Sigmoid colon (tissue), 7 donors: ENCODE measurements around the gene DAB2IP. TPM values are rescaled to one million over a fixed set of nuclear protein-coding genes. Genes with fewer than 3 reads are reported as not detected.

Experiments used
- DNase-seq: peaks from one replicate; pipeline ENCODE4 v3.0.0-alpha.2; 2019
- H3K27ac ChIP-seq, 4 donors: fragments of 200-600 bp; sonication (generic); one replicate each; pipeline ENCODE4 v1.5.1; 2016 to 2019; ENCODE audit warnings: mild to moderate bottlenecking in 1 of 4
- H3K27me3 ChIP-seq, 3 donors: fragments of 200-600 bp; sonication (generic); one replicate each; pipeline ENCODE4 v1.5.1; 2019; ENCODE audit warnings: mild to moderate bottlenecking in 1 of 3
- H3K36me3 ChIP-seq, 4 donors: fragments of 200-600 bp; sonication (generic); one replicate each; pipeline ENCODE4 v1.5.1; 2016 to 2019
- H3K4me1 ChIP-seq, 4 donors: fragments of 200-600 bp; sonication (generic); one replicate each; pipeline ENCODE4 v1.5.1; 2017 to 2019
- H3K4me3 ChIP-seq, 4 donors: fragments of 200-600 bp; sonication (generic); one replicate each; pipeline ENCODE4 v1.5.1; 2017 to 2019; ENCODE audit warnings: mild to moderate bottlenecking in 2 of 4, moderate library complexity in 1 of 4
- H3K9me3 ChIP-seq, 4 donors: fragments of 200-600 bp in 3 of 4; sonication (generic) in 3 of 4; one replicate each; pipeline versions ENCODE4 v1.5.1 to v1.6.1; 2013 to 2019
- CTCF ChIP-seq, 4 experiments: fragments of 450-650 bp in 3 of 4; fragments of 200-600 bp in 1 of 4; IDR thresholded peaks; one replicate each; pipeline ENCODE4 v1.5.1; 2016 to 2019; ENCODE audit warnings: antibody characterized with exemption in 4 of 4, mild to moderate bottlenecking in 3 of 4, moderate library complexity in 2 of 4
- EP300 ChIP-seq, 4 donors: sonication (generic); formaldehyde crosslinking; IDR thresholded peaks; one replicate each; pipeline ENCODE4 v1.6.1; 2017; ENCODE audit warnings: antibody characterized with exemption in 4 of 4
- POLR2A ChIP-seq, 2 donors: fragments of 450-650 bp; IDR thresholded peaks; one replicate each; pipeline ENCODE4 v1.6.1; 2016; ENCODE audit warnings: antibody characterized with exemption in 2 of 2, mild to moderate bottlenecking in 2 of 2, moderate library complexity in 2 of 2
- POLR2AphosphoS5 ChIP-seq, 4 donors: sonication (generic); formaldehyde crosslinking; IDR thresholded peaks; one replicate each; pipeline ENCODE4 v1.6.1; 2017; ENCODE audit warnings: antibody characterized with exemption in 4 of 4
- WGBS, 2 donors: extraction: QIAGEN DNeasy Blood & Tissue Kit; methylation state at CpG; one replicate each; pipeline ENCODE4 v1.1.7; 2013; 5-methylcytosine and 5-hydroxymethylcytosine counted together
- intact Hi-C: fragments of 100-400 bp; cut with DNase I; formaldehyde crosslinking; loops from one replicate; pipeline ENCODE4 v1.15.1; 2023
- polyA plus RNA-seq, 3 donors: library from polyadenylated mRNA; stranded (reverse); fragments of 200-250 nt; gene quantifications; one replicate each; pipeline ENCODE4 v1.2.3, GENCODE V29; 2013
- total RNA-seq, 4 donors: library from RNA; depleted of rRNA; stranded (reverse); fragments of >200 nt; gene quantifications; one replicate each; pipeline ENCODE4 v1.1.0, GENCODE V29; 2016
- donor health status: healthy with polysubstance abuse.
- donor health status: Bipolar disorder and iron deficiency.
- donor health status: healthy.

Gene DAB2IP
- total and polyA plus RNA-seq, 7 donors, result 20.1 to 52.4 (median 34.7) TPM

GRCh38 chr9:121731090-121731489 is 79.7 kb downstream of the DAB2IP start:
- no peak for DNase-seq
- H3K27me3 ChIP-seq, result no peaks in the 10 kb centered on the region
- no peak overlapping the region for H3K4me3 ChIP-seq
- H3K36me3 ChIP-seq, result no peaks in the 10 kb centered on the region
- no peaks in the 10 kb centered on the region for H3K9me3 ChIP-seq
- no peak for TF ChIP-seq POLR2AphosphoS5 (IDR thresholded peaks at IDR 0.05)
- TF ChIP-seq POLR2A (IDR thresholded peaks at IDR 0.05), result no peak
- WGBS, 2 donors, result 54 to 70% methylated on average over 5 of the region's 5 CpGs
- peak overlapping the region in 2 of 4 donors; percentile 55 to 58 for H3K27ac ChIP-seq
- peaks cover 0 to 73% (median 67%) of the 10 kb centered on the region in 4 donors for H3K4me1 ChIP-seq
- intact Hi-C loops, result no loop called here

DNA sequence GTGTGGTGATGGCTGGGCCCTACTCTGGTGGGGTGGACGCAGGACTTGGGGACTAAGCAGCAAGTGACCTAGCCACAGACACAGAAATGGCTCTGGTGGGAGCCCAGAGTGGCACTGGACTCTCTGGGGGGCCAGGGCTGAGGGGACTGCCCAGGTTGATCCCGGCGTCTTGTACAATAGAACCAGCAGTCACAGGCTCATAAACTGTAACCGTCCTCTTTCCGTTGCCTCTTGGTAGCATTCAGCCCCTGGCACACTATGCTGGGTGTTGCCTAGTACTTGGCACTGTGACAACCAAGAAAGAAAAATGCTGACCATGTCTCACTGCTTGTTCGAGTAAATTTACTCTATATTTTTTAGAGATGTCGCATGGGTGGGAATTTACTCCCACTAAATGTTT is 80.5 kb downstream of the DAB2IP start:
- Histone ChIP-seq H3K27ac (peak overlapping the region in 3 of 4 donors; percentile 42 to 58 (median 55)), H3K36me3 (no peaks in the 10 kb centered on the region), H3K4me3 (no peak overlapping the region), H3K9me3 (no peaks in the 10 kb centered on the region), H3K4me1 (peaks cover 0 to 73% (median 67%) of the 10 kb centered on the region in 4 donors), H3K27me3 (no peaks in the 10 kb centered on the region)
- TF ChIP-seq EP300 (IDR thresholded peaks at IDR 0.05) (no peak), POLR2A (IDR thresholded peaks at IDR 0.05) (no peak), CTCF (IDR thresholded peaks at IDR 0.05) (no peak), POLR2AphosphoS5 (IDR thresholded peaks at IDR 0.05) (no peak)
- intact Hi-C loops, result no loop called here
- no peak for DNase-seq
- WGBS, 2 donors, result 27 to 64% methylated on average over 7 of the region's 7 CpGs

DNA sequence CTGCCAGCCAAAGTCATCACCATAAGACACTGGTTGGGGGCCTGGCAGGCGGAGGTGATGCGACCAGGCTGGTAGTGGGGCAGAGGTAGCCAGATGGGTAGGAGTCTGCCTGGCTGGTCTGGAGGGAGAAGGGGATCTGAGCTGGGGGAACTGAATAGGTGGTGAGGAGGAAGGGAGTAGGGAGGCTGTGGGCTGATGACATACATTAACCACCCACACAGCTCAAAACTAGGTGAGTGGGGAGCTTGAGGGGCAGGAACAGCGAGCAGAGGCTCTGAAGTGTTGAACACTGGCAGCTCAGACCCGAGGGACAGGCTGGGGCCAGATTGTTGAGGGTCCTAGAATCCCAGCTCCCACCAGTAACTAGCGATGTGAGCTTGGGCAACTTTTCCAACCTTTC is 81.0 kb downstream of the DAB2IP start:
- H3K36me3 ChIP-seq, result no peaks in the 10 kb centered on the region
- H3K4me1 ChIP-seq, result peaks cover 0 to 73% (median 67%) of the 10 kb centered on the region in 4 donors
- H3K9me3 ChIP-seq, result no peaks in the 10 kb centered on the region
- H3K27ac ChIP-seq, result peak overlapping the region in 3 of 4 donors; percentile 42 to 58 (median 55)
- H3K27me3 ChIP-seq, result no peaks in the 10 kb centered on the region
- intact Hi-C loops, result no loop called here
- DNase-seq, result no peak
- no peak overlapping the region for H3K4me3 ChIP-seq
- no peak for TF ChIP-seq POLR2A (IDR thresholded peaks at IDR 0.05)
- no peak for TF ChIP-seq EP300 (IDR thresholded peaks at IDR 0.05)
- no peak for TF ChIP-seq POLR2AphosphoS5 (IDR thresholded peaks at IDR 0.05)
- no peak for TF ChIP-seq CTCF (IDR thresholded peaks at IDR 0.05)
- 72 to 78% methylated on average over 5 of the region's 5 CpGs for WGBS, 2 donors

DNA sequence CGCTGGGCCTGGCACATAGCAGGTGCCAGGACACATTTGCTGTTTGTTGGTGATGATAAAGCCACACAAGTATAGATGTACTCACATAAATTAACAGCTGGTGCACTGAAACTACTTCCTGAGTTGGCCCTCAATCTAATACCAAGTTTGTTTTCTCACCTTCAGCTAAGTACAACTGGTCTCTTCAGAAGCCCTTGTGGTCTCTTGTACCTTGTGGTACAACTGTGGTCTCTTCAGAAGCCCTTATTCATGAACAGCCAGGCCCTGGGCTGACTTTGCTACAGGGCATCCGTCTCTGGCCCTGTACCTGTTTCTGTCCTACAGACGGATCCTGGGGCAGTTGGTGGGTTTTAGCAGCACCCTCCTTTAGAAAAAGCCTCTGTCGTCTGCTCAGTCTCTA is 81.5 kb downstream of the DAB2IP start:
- intact Hi-C loops, result no loop called here
- no peak for TF ChIP-seq POLR2A (IDR thresholded peaks at IDR 0.05)
- TF ChIP-seq POLR2AphosphoS5 (IDR thresholded peaks at IDR 0.05), result no peak
- TF ChIP-seq CTCF (IDR thresholded peaks at IDR 0.05), result no peak
- TF ChIP-seq EP300 (IDR thresholded peaks at IDR 0.05), result no peak
- Histone ChIP-seq H3K27ac (peak overlapping the region in 3 of 4 donors; percentile 42 to 58 (median 55)), H3K9me3 (no peaks in the 10 kb centered on the region), H3K27me3 (no peaks in the 10 kb centered on the region), H3K4me3 (no peak overlapping the region), H3K36me3 (no peaks in the 10 kb centered on the region), H3K4me1 (peaks cover 0 to 73% (median 67%) of the 10 kb centered on the region in 4 donors)
- no peak for DNase-seq
- 68 to 76% methylated on average over 4 of the region's 4 CpGs for WGBS, 2 donors

DNA sequence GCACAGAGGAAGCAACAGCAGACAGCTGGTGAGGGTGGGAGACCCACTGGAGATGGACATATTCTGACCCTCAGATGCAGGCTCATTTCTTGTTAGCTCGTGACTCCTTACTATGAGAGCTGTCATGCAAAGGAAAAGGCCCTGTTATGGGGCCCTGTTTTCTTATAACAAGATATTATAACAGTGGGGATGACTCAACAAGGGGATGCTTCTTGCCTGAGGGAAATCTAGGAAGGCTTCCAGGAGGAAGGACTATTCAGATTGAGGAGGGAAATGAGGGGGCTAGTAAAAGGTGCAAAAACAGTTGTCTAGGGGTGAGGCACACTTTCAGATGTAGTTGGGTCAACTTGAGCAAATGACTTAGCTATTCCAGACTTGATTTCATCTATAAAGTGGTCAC is 83.0 kb downstream of the DAB2IP start:
- Histone ChIP-seq H3K36me3 (no peaks in the 10 kb centered on the region), H3K9me3 (no peaks in the 10 kb centered on the region), H3K4me3 (no peak overlapping the region), H3K4me1 (peaks cover 0 to 81% (median 77%) of the 10 kb centered on the region in 4 donors), H3K27ac (peak overlapping the region in 3 of 4 donors; percentile 90 to 94 (median 91)), H3K27me3 (no peaks in the 10 kb centered on the region)
- no peak for DNase-seq
- intact Hi-C loops, result no loop called here
- 77 to 92% methylated on average over 1 of the region's 1 CpG for WGBS, 2 donors
- no peak for TF ChIP-seq CTCF (IDR thresholded peaks at IDR 0.05)
- no peak for TF ChIP-seq POLR2AphosphoS5 (IDR thresholded peaks at IDR 0.05)
- no peak for TF ChIP-seq EP300 (IDR thresholded peaks at IDR 0.05)
- TF ChIP-seq POLR2A (IDR thresholded peaks at IDR 0.05), result no peak
